H9 (cell line): Measurements from ENCODE around the gene SRGAP1. TPM values are rescaled to one million over a fixed set of nuclear protein-coding genes. Genes with fewer than 3 reads are reported as not detected.

Source experiments
- DNase-seq: peaks from one replicate; pipeline ENCODE4 v3.0.0-alpha.2; 2017
- H2AFZ ChIP-seq: one replicate; pipeline ENCODE4 v1.6.1; 2013; ENCODE audit warnings: mild to moderate bottlenecking, low read length, control low read depth, moderate library complexity
- H2AK5ac ChIP-seq: 2 replicates; pipeline ENCODE4 v1.6.1; 2013; ENCODE audit warnings: low read length, control low read depth, mixed read lengths; ENCODE audit not compliant: insufficient read length
- H2BK120ac ChIP-seq: one replicate; pipeline ENCODE4 v1.6.1; 2013; ENCODE audit warnings: low read depth, mild to moderate bottlenecking, low read length, control low read depth, inconsistent platforms; ENCODE audit not compliant: poor library complexity, severe bottlenecking
- H2BK12ac ChIP-seq: 2 replicates; pipeline ENCODE4 v1.6.1; 2013; ENCODE audit warnings: low read length, control low read depth, mixed read lengths, low read depth; ENCODE audit not compliant: insufficient read length
- H2BK15ac ChIP-seq: 2 replicates; pipeline ENCODE4 v1.6.1; 2013; ENCODE audit warnings: low read depth, low read length, control low read depth
- H2BK20ac ChIP-seq: one replicate; pipeline ENCODE4 v1.6.1; 2013; ENCODE audit warnings: low read depth, mild to moderate bottlenecking, low read length, control low read depth, inconsistent platforms; ENCODE audit not compliant: poor library complexity, severe bottlenecking
- H2BK5ac ChIP-seq: 2 replicates; pipeline ENCODE4 v1.6.1; 2013; ENCODE audit warnings: low read length, control low read depth, mixed read lengths; ENCODE audit not compliant: insufficient read length
- H3K14ac ChIP-seq: 2 replicates; pipeline ENCODE4 v1.6.1; 2013; ENCODE audit warnings: low read length, control low read depth; ENCODE audit not compliant: insufficient read depth
- H3K18ac ChIP-seq: 2 replicates; pipeline ENCODE4 v1.6.1; 2013; ENCODE audit warnings: low read depth, mild to moderate bottlenecking, mixed read lengths, low read length, control low read depth; ENCODE audit not compliant: insufficient read length
- H3K23ac ChIP-seq: 2 replicates; pipeline ENCODE4 v1.6.1; 2013; ENCODE audit warnings: low read length, control low read depth, mixed read lengths, low read depth; ENCODE audit not compliant: insufficient read length
- H3K23me2 ChIP-seq: 2 replicates; pipeline ENCODE4 v1.6.1; 2013; ENCODE audit warnings: low read depth, mild to moderate bottlenecking, mixed read lengths, low read length, control low read depth; ENCODE audit not compliant: insufficient read length, poor library complexity, severe bottlenecking
- H3K27ac ChIP-seq: 2 replicates; pipeline ENCODE4 v1.5.1; 2013; ENCODE audit warnings: low read length, control low read depth, mixed read lengths, low read depth; ENCODE audit not compliant: insufficient read length
- H3K27me3 ChIP-seq: 2 replicates; pipeline ENCODE4 v1.6.1; 2013; ENCODE audit warnings: low read length, control low read depth, inconsistent platforms; ENCODE audit not compliant: insufficient read depth
- H3K4ac ChIP-seq: 2 replicates; pipeline ENCODE4 v1.6.1; 2013; ENCODE audit warnings: low read depth, mild to moderate bottlenecking, control low read depth, inconsistent platforms, low read length, moderate library complexity
- H3K4me1 ChIP-seq: 2 replicates; pipeline ENCODE4 v1.6.1; 2013; ENCODE audit warnings: low read length, control low read depth, inconsistent platforms; ENCODE audit not compliant: insufficient read depth
- H3K4me2 ChIP-seq: 2 replicates; pipeline ENCODE4 v1.6.1; 2013; ENCODE audit warnings: low read length, control low read depth, mixed read lengths; ENCODE audit not compliant: insufficient read length, insufficient read depth
- H3K56ac ChIP-seq: 2 replicates; pipeline ENCODE4 v1.6.1; 2013; ENCODE audit warnings: low read depth, mild to moderate bottlenecking, mixed read lengths, low read length, control low read depth; ENCODE audit not compliant: insufficient read length
- H3K79me1 ChIP-seq: 2 replicates; pipeline ENCODE4 v1.6.1; 2013; ENCODE audit warnings: low read depth, mild to moderate bottlenecking, moderate library complexity, low read length, control low read depth, inconsistent platforms; ENCODE audit not compliant: insufficient read depth, poor library complexity, severe bottlenecking
- H3K79me2 ChIP-seq: 2 replicates; pipeline ENCODE4 v1.6.1; 2013; ENCODE audit warnings: low read length, control low read depth, inconsistent platforms; ENCODE audit not compliant: insufficient read depth
- H3K9ac ChIP-seq: 2 replicates; pipeline ENCODE4 v1.6.1; 2013; ENCODE audit warnings: low read length, control low read depth, mixed read lengths; ENCODE audit not compliant: insufficient read length; ENCODE audit errors: extremely low read depth
- H3K9me3 ChIP-seq: one replicate; pipeline ENCODE4 v1.6.1; 2013; ENCODE audit warnings: low read depth, low read length, inconsistent platforms; ENCODE audit not compliant: control insufficient read depth
- H3T11ph ChIP-seq: one replicate; pipeline ENCODE4 v1.6.1; 2013; ENCODE audit warnings: mild to moderate bottlenecking, low read length, control low read depth, inconsistent platforms
- H4K20me1 ChIP-seq: one replicate; pipeline ENCODE4 v1.6.1; 2013; ENCODE audit not compliant: control insufficient read depth, insufficient read length, insufficient read depth
- H4K5ac ChIP-seq: 2 replicates; pipeline ENCODE4 v1.6.1; 2013; ENCODE audit warnings: low read depth, mild to moderate bottlenecking, mixed read lengths, low read length, control low read depth; ENCODE audit not compliant: insufficient read length
- H4K8ac ChIP-seq: replicated peaks from 2 replicates; pipeline ENCODE4 v1.6.1; 2013; ENCODE audit warnings: low read length, control low read depth, mixed read lengths, low read depth; ENCODE audit not compliant: insufficient read length
- H4K91ac ChIP-seq: 2 replicates; pipeline ENCODE4 v1.6.1; 2013; ENCODE audit warnings: low read depth, mild to moderate bottlenecking, moderate library complexity, mixed read lengths, low read length, control low read depth; ENCODE audit not compliant: insufficient read length
- H3K27ac Mint-ChIP-seq, 3 experiments: 2 replicates in 2 of 3; 3 replicates in 1 of 3; pipeline ENCODE4 v1.8.0; 2020 to 2021; ENCODE audit warnings: mixed read lengths in 3 of 3, mild to moderate bottlenecking in 1 of 3, moderate library complexity in 1 of 3
- H3K27me3 Mint-ChIP-seq: 2 replicates; pipeline ENCODE4 v1.8.0; 2021; ENCODE audit warnings: low read depth, mild to moderate bottlenecking, moderate library complexity, mixed read lengths
- H3K36me3 Mint-ChIP-seq, 3 experiments: 2 replicates in 2 of 3; 3 replicates in 1 of 3; pipeline ENCODE4 v1.8.0; 2020 to 2021; ENCODE audit warnings: low read depth in 3 of 3, mixed read lengths in 3 of 3; ENCODE audit not compliant: insufficient read depth in 1 of 3
- H3K4me1 Mint-ChIP-seq, 2 experiments: 2 replicates each; pipeline ENCODE4 v1.8.0; 2020; ENCODE audit warnings: mixed read lengths in 2 of 2
- H3K4me3 Mint-ChIP-seq, 2 experiments: 2 replicates in 1 of 2; 3 replicates in 1 of 2; pipeline ENCODE4 v1.8.0; 2020 to 2021; ENCODE audit warnings: mild to moderate bottlenecking in 2 of 2, mixed read lengths in 2 of 2, moderate library complexity in 1 of 2
- H3K9me3 Mint-ChIP-seq, 2 experiments: 2 replicates in 1 of 2; 3 replicates in 1 of 2; pipeline ENCODE4 v1.8.0; 2020; ENCODE audit warnings: mild to moderate bottlenecking in 2 of 2, mixed read lengths in 2 of 2, moderate library complexity in 1 of 2
- CTCF ChIP-seq: fragments of 200-600 bp; sonication (generic); conservative IDR thresholded peaks from 3 replicates; pipeline ENCODE4 v1.8.0; 2021; ENCODE audit warnings: antibody characterized with exemption, mild to moderate bottlenecking
- WGBS: extraction: QIAGEN DNeasy Blood & Tissue Kit; methylation state at CpG from one replicate; pipeline ENCODE4 v1.1.7; 2013; ENCODE audit warnings: missing lambda C conversion rate, low lambda C conversion rate, mixed read lengths; ENCODE audit not compliant: insufficient read length; ENCODE audit errors: extremely low coverage; 5-methylcytosine and 5-hydroxymethylcytosine counted together
- total RNA-seq: library from RNA; stranded (reverse); gene quantifications from 2 replicates; pipeline ENCODE4 v1.2.1, GENCODE V29; 2021

SRGAP1 gene
- total RNA-seq, 1 experiment from 2014 or later: 4.8 TPM

- Histone ChIP-seq H2BK120ac (no peak overlapping the region), H2BK20ac (no peak overlapping the region), H2AFZ (no peak overlapping the region), H3K4me2 (no peak overlapping the region), H3K14ac (no peak overlapping the region), H2BK5ac (no peak overlapping the region), H4K20me1 (no peaks in the 10 kb centered on the region), H2BK12ac (no peak overlapping the region), H3K27ac (no peak overlapping the region), H3K56ac (no peak overlapping the region), H3T11ph (no peak overlapping the region), H3K79me1 (no peaks in the 10 kb centered on the region), H3K27me3 (no peaks in the 10 kb centered on the region), H3K79me2 (no peaks in the 10 kb centered on the region), H3K4ac (no peak overlapping the region), H3K9ac (no peak overlapping the region), H4K91ac (no peak overlapping the region), H4K5ac (no peak overlapping the region), H4K8ac (no peak overlapping the region), H3K23ac (no peak overlapping the region), H3K9me3 (no peaks in the 10 kb centered on the region), H3K18ac (no peak overlapping the region), H2AK5ac (no peak overlapping the region), H3K4me1 (no peaks in the 10 kb centered on the region), H2BK15ac (no peak overlapping the region), H3K23me2 (no peaks in the 10 kb centered on the region)
- DNase-seq: no peak
- no peak for TF ChIP-seq CTCF
- Mint-ChIP-seq H3K27me3 (no peaks in the 10 kb centered on the region), H3K36me3 (no peaks in the 10 kb centered on the region), H3K27ac (no peak overlapping the region), H3K4me1 (peaks cover 0 to 7% of the 10 kb centered on the region in 2 experiments; a peak in 2 of 4 replicates), H3K9me3 (no peaks in the 10 kb centered on the region), H3K4me3 (no peak overlapping the region)
- no CpG with 5 or more reads among the region's 2 CpGs for WGBS
These were observed 32.7 kb upstream of the SRGAP1 start for GRCh38 chr12:63811755-63812154.
